Endothelial cell of umbilical vein (primary cell): ENCODE results near the gene POLD3. TPM values are rescaled to one million over a fixed set of nuclear protein-coding genes. Genes with fewer than 3 reads are reported as not detected.

Experiments used
- BruUV-seq: library from RNA; stranded (reverse); fragments of 400-500 nt; replicated peaks from 2 replicates; lab custom pipeline; 2021; lab: Mats Ljungman, UMichigan
- CTCF ChIA-PET: fragments of 300-600, 350-600 bp; sonication (Branson Sonifier 250); formaldehyde crosslinking; loops from one replicate; lab custom pipeline; 2021; ENCODE audit warnings: antibody characterized with exemption, inconsistent platforms; lab: Charles Lee
- POLR2A ChIA-PET: fragments of 300-600, 350-600 bp; sonication (Branson Sonifier 250); formaldehyde crosslinking; loops from one replicate; lab custom pipeline; 2021; ENCODE audit warnings: antibody characterized with exemption, inconsistent platforms; lab: Charles Lee
- DNase-seq: peaks from one replicate; pipeline ENCODE4 v3.0.0-alpha.2; 2011; ENCODE audit warnings: low read depth, low spot score
- FAIRE-seq: peaks from 2 replicates; lab custom pipeline; 2011; peaks lifted over from hg19 to GRCh38; lab: Jason Lieb, UNC
- H2AFZ ChIP-seq: 2 replicates; pipeline ENCODE4 v1.6.0; 2012; ENCODE audit warnings: low read depth, low read length, control low read depth, inconsistent platforms
- H3K27ac ChIP-seq: 2 replicates; pipeline ENCODE4 v1.5.1; 2011; ENCODE audit warnings: low read depth, mild to moderate bottlenecking, control low read depth, low read length, moderate library complexity; ENCODE audit not compliant: insufficient read depth
- H3K27me3 ChIP-seq, 2 experiments: 2 replicates each; pipeline versions ENCODE4 v1.6.0 to v1.6.1; 2011; ENCODE audit warnings: low read length in 2 of 2, mixed read lengths in 1 of 2; ENCODE audit not compliant: control insufficient read depth in 2 of 2, insufficient read depth in 2 of 2
- H3K36me3 ChIP-seq, 2 experiments: 2 replicates in 1 of 2; 3 replicates in 1 of 2; pipeline ENCODE4 v1.5.1; 2011; ENCODE audit warnings: low read length in 2 of 2, mild to moderate bottlenecking in 1 of 2, moderate library complexity in 1 of 2; ENCODE audit not compliant: control insufficient read depth in 2 of 2, insufficient read depth in 2 of 2; ENCODE audit errors: extremely low read depth in 1 of 2
- H3K4me1 ChIP-seq: 3 replicates; pipeline ENCODE4 v1.5.1; 2011; ENCODE audit warnings: mild to moderate bottlenecking, low read length; ENCODE audit not compliant: control insufficient read depth, insufficient read depth; ENCODE audit errors: extremely low read depth
- H3K4me2 ChIP-seq: 2 replicates; pipeline ENCODE4 v1.6.1; 2011; ENCODE audit warnings: low read length, control low read depth, mixed read lengths; ENCODE audit not compliant: insufficient read depth
- H3K4me3 ChIP-seq, 3 experiments: fragments of 200-600 bp in 1 of 3; sonication (generic), shearing (Covaris generic) in 1 of 3; replicated peaks in 1 of 3; 2 replicates each; pipeline ENCODE4 v1.5.1; 2011 to 2016; ENCODE audit warnings: control low read depth in 3 of 3, low read length in 3 of 3, mild to moderate bottlenecking in 2 of 3, inconsistent platforms in 1 of 3, low read depth in 1 of 3, moderate library complexity in 1 of 3; ENCODE audit not compliant: insufficient read depth in 1 of 3
- H3K79me2 ChIP-seq: 2 replicates; pipeline ENCODE4 v1.6.0; 2012; ENCODE audit warnings: low read length, inconsistent platforms; ENCODE audit not compliant: control insufficient read depth, insufficient read depth
- H3K9ac ChIP-seq: replicated peaks from 2 replicates; pipeline ENCODE3; 2011; ENCODE audit warnings: low read length, control low read depth; ENCODE audit not compliant: insufficient read depth; ENCODE audit errors: extremely low read depth
- H3K9me1 ChIP-seq: replicated peaks from 3 replicates; pipeline ENCODE4 v1.6.0; 2011; ENCODE audit warnings: mild to moderate bottlenecking, low read length; ENCODE audit not compliant: control insufficient read depth, insufficient read depth; ENCODE audit errors: extremely low read depth
- H3K9me3 ChIP-seq: replicated peaks from 2 replicates; pipeline ENCODE4 v1.5.1; 2012; ENCODE audit warnings: low read length, inconsistent platforms; ENCODE audit not compliant: control insufficient read depth, insufficient read depth
- H4K20me1 ChIP-seq: replicated peaks from 2 replicates; pipeline ENCODE3; 2011; ENCODE audit warnings: mild to moderate bottlenecking, low read length; ENCODE audit not compliant: control insufficient read depth, insufficient read depth; ENCODE audit errors: extremely low read depth
- EZH2 ChIP-seq: IDR thresholded peaks from 2 replicates; pipeline ENCODE4 v1.6.1; 2012; ENCODE audit warnings: borderline replicate concordance, low read depth, mild to moderate bottlenecking, moderate library complexity, low read length, inconsistent platforms; ENCODE audit not compliant: severe bottlenecking
- FOS ChIP-seq: IDR thresholded peaks from 2 replicates; pipeline ENCODE4 v1.6.1; 2011; ENCODE audit warnings: mild to moderate bottlenecking, low read length, moderate library complexity, borderline replicate concordance; ENCODE audit not compliant: insufficient read depth
- GATA2 ChIP-seq: IDR thresholded peaks from 2 replicates; pipeline ENCODE4 v1.7.0; 2011; ENCODE audit warnings: low read depth, mild to moderate bottlenecking, moderate library complexity, mixed read lengths, low read length; ENCODE audit not compliant: insufficient read length, insufficient read depth
- JUN ChIP-seq: IDR thresholded peaks from 2 replicates; pipeline ENCODE4 v1.6.1; 2011; ENCODE audit warnings: borderline replicate concordance, low read depth; ENCODE audit not compliant: insufficient read length, insufficient read depth
- MYC ChIP-seq: IDR thresholded peaks from one replicate; pipeline ENCODE4 v1.6.1; 2011; ENCODE audit warnings: mild to moderate bottlenecking, low read depth, low read length
- POLR2A ChIP-seq: IDR thresholded peaks from 2 replicates; pipeline ENCODE4 v1.6.1; 2012; ENCODE audit warnings: low read depth, mild to moderate bottlenecking, control low read depth, low read length
- POLR2AphosphoS5 ChIP-seq: IDR thresholded peaks from 2 replicates; pipeline ENCODE4 v1.6.1; 2012; ENCODE audit warnings: low read depth, mild to moderate bottlenecking, control low read depth, low read length, moderate library complexity; ENCODE audit not compliant: insufficient read depth
- dilution Hi-C: fragments of 300-500 bp; cut with MboI; formaldehyde crosslinking; loops from one replicate; pipeline ENCODE4 v1.15.0; 2019; ENCODE audit warnings: low sequenced_read_pairs; ENCODE audit not compliant: extremely low pct_ligation_motif_present
- intact Hi-C: fragments of 100-400 bp; cut with micrococcal nuclease; formaldehyde crosslinking; loops from one replicate; pipeline ENCODE4 v1.10.0; 2022
- polyA plus RNA-seq, 4 experiments: library from polyadenylated mRNA; depleted of rRNA in 3 of 4; stranded (reverse) in 3 of 4; unstranded in 1 of 4; fragments of >200 nt; gene quantifications; 2 replicates each; pipeline versions ENCODE4 v1.2.1 to v1.2.3, GENCODE V29; 2011 to 2012; ENCODE audit warnings: missing spikeins in 1 of 4
- total RNA-seq: library from RNA; stranded (reverse); gene quantifications from 2 replicates; pipeline ENCODE4 v1.2.3, GENCODE V29; 2021
- TF ChIP-seq, protein P1 (sequence below), 2 donors: IDR thresholded peaks; 1 replicate in 1 of 2; 2 replicates in 1 of 2; pipeline ENCODE4 v1.5.1; 2011; ENCODE audit warnings: low read length in 2 of 2, mild to moderate bottlenecking in 2 of 2, moderate library complexity in 2 of 2, control low read depth in 1 of 2, inconsistent platforms in 1 of 2, low read depth in 1 of 2; ENCODE audit not compliant: insufficient read depth in 1 of 2; ENCODE audit errors: extremely low read depth in 1 of 2
- TF ChIP-seq, protein P2 (sequence below): IDR thresholded peaks from 2 replicates; pipeline ENCODE4 v1.6.1; 2011; ENCODE audit not compliant: insufficient read depth, insufficient read length

The POLD3 gene
- total and polyA plus RNA-seq, 2 donors (not counting 3 experiments of a cell fraction or from before 2014, with no cell fraction given), result 8.9 to 25.2 TPM

DNA sequence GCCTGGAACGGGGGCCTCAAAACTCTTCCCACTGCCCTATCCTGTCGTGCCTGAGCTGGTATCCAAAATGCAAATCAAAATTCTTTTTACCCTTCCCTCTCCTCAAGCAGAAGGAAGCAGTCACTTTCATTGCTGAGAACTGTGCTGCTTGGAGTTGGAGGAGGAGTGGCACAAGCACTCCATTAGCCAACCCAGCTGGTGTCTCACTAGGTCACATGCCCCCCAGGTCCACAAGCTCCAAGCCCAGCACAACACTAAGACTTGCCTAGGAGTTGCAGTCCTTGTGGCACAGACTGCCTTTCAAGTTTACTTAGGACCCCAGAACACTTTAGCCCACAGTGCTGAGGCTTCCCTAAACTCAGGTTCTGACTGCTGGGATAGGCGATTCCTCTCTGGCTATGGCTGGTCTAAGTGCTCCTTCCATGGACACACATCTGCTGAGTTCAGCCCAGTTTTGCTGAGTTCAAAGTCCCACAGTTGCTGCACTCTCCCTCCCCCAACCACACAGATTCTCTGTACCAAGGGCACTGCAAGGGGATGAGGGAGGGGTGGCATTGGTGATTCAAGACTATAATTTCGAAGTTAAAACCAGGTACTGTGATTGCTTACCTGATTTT is 70.2 kb downstream of the POLD3 start:
- Histone ChIP-seq H3K9me3 (no peaks in the 10 kb centered on the region), H3K4me3 (no peak overlapping the region), H3K4me2 (no peak overlapping the region), H4K20me1 (no peaks in the 10 kb centered on the region), H3K79me2 (no peaks in the 10 kb centered on the region), H3K27me3 (no peaks in the 10 kb centered on the region), H3K9ac (no peak overlapping the region), H3K9me1 (no peaks in the 10 kb centered on the region), H3K36me3 (no peaks in the 10 kb centered on the region), H3K27ac (no peak overlapping the region), H2AFZ (no peak overlapping the region), H3K4me1 (no peaks in the 10 kb centered on the region)
- ChIA-PET CTCF (no interaction called here), POLR2A (no interaction called here)
- BruUV-seq, result no TSS peak
- dilution Hi-C loops, result no loop called here
- DNase-seq, result no peak
- no peak for FAIRE-seq
- TF ChIP-seq, protein P1, sequence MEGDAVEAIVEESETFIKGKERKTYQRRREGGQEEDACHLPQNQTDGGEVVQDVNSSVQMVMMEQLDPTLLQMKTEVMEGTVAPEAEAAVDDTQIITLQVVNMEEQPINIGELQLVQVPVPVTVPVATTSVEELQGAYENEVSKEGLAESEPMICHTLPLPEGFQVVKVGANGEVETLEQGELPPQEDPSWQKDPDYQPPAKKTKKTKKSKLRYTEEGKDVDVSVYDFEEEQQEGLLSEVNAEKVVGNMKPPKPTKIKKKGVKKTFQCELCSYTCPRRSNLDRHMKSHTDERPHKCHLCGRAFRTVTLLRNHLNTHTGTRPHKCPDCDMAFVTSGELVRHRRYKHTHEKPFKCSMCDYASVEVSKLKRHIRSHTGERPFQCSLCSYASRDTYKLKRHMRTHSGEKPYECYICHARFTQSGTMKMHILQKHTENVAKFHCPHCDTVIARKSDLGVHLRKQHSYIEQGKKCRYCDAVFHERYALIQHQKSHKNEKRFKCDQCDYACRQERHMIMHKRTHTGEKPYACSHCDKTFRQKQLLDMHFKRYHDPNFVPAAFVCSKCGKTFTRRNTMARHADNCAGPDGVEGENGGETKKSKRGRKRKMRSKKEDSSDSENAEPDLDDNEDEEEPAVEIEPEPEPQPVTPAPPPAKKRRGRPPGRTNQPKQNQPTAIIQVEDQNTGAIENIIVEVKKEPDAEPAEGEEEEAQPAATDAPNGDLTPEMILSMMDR (IDR thresholded peaks at IDR 0.05; ENCODE audit: extremely low read depth in 1 of 2, insufficient read depth in 1 of 2, low read depth in 1 of 2, low read length in 2 of 2), result no peak
- TF ChIP-seq, protein P2, sequence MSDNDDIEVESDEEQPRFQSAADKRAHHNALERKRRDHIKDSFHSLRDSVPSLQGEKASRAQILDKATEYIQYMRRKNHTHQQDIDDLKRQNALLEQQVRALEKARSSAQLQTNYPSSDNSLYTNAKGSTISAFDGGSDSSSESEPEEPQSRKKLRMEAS, result no peak
- TF ChIP-seq MYC, result no peak
- no peak for TF ChIP-seq JUN
- TF ChIP-seq FOS, result no peak
- no peak for TF ChIP-seq GATA2
- no peak for TF ChIP-seq EZH2
- no peak for TF ChIP-seq POLR2A
- no peak for TF ChIP-seq POLR2AphosphoS5
- intact Hi-C loops, result no loop called here
